ENCODE measurements around the gene KCNG2. TPM values are rescaled to one million over a fixed set of nuclear protein-coding genes. Genes with fewer than 3 reads are reported as not detected.

KCNG2 gene
- total and polyA plus RNA-seq, 2 of the 13 experiments (the other 11 are each of a cell fraction or from before 2014, with no cell fraction given) = not detected

DNA sequence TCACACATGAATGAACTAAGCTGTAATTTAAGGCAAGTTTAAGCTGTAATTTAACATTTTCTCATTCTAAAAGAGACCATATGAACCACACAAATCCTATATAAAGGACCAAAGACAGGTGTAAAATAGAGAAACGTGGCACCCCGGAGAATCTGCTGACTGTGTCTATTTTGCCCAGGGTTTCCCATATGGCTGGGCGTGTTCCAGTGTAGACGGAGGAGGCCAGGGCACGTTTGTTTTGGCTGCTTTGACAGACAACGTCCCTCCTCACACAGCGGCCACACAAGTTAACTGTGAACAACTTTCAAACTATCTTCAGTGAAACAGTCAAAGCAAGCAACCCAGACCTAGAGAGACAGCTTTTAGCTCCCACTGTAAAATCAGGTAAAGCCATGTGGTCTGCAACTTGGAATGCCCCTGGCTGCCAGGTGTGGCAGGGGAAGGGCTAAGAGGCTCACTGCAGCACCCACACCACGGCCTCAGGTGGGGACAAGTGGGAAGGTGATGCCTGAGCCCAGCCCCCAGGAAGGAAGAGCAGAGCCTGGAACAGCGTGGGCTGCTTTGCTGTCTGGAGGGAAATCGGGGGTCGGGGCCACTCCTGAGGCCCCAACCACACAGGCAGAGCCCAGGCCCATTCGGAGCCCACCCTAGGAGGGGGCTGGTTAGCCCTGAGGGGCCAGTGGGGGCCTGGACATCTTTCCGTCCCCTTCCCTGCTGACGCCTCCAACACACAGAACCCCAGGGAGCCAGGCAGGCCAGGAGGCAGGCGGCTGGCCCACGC, 113.0 kb downstream of the KCNG2 start:
- CTCF ChIA-PET (ENCODE audit: low intra/inter-chr PET ratio, low total read pairs) = no interaction called here
- 97% methylated on average over 7 of the region's 16 CpGs for WGBS (ENCODE audit: low lambda C conversion rate)

DNA sequence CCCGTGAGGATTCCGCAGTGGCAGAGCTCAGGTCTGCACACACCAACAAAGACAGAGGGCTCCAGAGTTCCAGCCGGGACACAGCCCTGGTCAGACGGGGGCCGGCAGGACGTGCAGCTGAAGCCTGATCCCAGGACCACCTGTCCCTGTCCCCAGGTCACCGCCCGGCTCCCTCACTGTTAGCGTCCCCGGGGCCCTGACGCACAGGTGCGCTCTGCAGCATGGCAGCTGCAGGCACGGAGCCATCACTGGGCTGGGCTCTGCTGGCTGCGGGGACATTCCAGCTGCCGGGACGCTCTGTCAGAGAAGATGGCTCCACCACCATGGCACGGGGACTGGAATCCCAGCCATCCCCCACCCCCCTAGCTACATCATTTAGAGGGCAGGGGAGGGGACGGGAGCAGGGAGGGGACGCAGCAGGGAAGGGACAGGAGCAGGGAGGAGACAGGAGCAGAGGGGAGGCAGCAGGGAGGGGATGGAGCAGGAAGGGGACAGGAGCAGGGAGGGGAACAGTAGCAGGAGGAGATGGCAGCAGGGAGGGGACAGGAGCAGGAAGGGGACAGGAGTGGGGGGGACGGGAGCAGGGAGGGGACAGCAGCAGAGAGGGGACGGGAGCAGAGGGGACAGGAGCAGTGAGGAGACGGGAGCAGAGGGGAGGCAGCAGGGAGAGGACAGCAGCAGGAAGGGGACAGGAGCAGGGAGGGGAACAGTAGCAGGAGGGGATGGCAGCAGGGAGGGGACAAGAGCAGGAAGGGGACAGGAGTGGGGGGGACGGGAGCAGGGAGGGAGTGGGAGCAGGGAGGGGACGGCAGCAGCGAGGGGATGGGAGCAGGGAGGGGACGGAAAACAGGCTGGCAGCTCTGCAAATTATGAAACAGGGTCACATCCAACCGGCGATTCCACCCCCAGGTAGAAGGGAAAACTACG, 113.9 kb downstream of the KCNG2 start:
- in situ Hi-C loops (cut with HindIII; ENCODE audit: extremely low pct_ligation_motif_present, low pct_unique_long_range_greater_than_20kb) = no loop called here
- no peak for TF ChIP-seq YEATS4 (CRISPR knock-in tag; IDR thresholded peaks at IDR 0.05; ENCODE audit: borderline replicate concordance)
- no peak for TF ChIP-seq ZNF7 (CRISPR knock-in tag; IDR thresholded peaks at IDR 0.05)
- no peak for TF ChIP-seq ZMYM4 (CRISPR knock-in tag; IDR thresholded peaks at IDR 0.05)
- no peak for TF ChIP-seq ZNF598 (CRISPR knock-in tag; IDR thresholded peaks at IDR 0.05; ENCODE audit: borderline replicate concordance)
- TF ChIP-seq, protein P1, sequence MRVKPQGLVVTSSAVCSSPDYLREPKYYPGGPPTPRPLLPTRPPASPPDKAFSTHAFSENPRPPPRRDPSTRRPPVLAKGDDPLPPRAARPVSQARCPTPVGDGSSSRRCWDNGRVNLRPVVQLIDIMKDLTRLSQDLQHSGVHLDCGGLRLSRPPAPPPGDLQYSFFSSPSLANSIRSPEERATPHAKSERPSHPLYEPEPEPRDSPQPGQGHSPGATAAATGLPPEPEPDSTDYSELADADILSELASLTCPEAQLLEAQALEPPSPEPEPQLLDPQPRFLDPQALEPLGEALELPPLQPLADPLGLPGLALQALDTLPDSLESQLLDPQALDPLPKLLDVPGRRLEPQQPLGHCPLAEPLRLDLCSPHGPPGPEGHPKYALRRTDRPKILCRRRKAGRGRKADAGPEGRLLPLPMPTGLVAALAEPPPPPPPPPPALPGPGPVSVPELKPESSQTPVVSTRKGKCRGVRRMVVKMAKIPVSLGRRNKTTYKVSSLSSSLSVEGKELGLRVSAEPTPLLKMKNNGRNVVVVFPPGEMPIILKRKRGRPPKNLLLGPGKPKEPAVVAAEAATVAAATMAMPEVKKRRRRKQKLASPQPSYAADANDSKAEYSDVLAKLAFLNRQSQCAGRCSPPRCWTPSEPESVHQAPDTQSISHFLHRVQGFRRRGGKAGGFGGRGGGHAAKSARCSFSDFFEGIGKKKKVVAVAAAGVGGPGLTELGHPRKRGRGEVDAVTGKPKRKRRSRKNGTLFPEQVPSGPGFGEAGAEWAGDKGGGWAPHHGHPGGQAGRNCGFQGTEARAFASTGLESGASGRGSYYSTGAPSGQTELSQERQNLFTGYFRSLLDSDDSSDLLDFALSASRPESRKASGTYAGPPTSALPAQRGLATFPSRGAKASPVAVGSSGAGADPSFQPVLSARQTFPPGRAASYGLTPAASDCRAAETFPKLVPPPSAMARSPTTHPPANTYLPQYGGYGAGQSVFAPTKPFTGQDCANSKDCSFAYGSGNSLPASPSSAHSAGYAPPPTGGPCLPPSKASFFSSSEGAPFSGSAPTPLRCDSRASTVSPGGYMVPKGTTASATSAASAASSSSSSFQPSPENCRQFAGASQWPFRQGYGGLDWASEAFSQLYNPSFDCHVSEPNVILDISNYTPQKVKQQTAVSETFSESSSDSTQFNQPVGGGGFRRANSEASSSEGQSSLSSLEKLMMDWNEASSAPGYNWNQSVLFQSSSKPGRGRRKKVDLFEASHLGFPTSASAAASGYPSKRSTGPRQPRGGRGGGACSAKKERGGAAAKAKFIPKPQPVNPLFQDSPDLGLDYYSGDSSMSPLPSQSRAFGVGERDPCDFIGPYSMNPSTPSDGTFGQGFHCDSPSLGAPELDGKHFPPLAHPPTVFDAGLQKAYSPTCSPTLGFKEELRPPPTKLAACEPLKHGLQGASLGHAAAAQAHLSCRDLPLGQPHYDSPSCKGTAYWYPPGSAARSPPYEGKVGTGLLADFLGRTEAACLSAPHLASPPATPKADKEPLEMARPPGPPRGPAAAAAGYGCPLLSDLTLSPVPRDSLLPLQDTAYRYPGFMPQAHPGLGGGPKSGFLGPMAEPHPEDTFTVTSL (CRISPR knock-in tag; IDR thresholded peaks at IDR 0.05; ENCODE audit: borderline replicate concordance) = no peak
- TF ChIP-seq, protein P2, sequence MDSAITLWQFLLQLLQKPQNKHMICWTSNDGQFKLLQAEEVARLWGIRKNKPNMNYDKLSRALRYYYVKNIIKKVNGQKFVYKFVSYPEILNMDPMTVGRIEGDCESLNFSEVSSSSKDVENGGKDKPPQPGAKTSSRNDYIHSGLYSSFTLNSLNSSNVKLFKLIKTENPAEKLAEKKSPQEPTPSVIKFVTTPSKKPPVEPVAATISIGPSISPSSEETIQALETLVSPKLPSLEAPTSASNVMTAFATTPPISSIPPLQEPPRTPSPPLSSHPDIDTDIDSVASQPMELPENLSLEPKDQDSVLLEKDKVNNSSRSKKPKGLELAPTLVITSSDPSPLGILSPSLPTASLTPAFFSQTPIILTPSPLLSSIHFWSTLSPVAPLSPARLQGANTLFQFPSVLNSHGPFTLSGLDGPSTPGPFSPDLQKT (CRISPR knock-in tag; IDR thresholded peaks at IDR 0.05; ENCODE audit: borderline replicate concordance) = no peak

More for the DNA sequence above, 113.0 kb downstream of the KCNG2 start:
- in situ Hi-C loops (cut with HindIII; ENCODE audit: extremely low pct_ligation_motif_present, low pct_unique_long_range_greater_than_20kb) (no loop called here), intact Hi-C loops (cut with micrococcal nuclease; ENCODE audit: unreplicated experiment) (no loop called here)
- POLR2A ChIA-PET = no interaction called here
- TF ChIP-seq ZFP62 (CRISPR knock-in tag; IDR thresholded peaks at IDR 0.05) = no peak
- peak; percentile 82 to 91 for TF ChIP-seq MAFK (conservative IDR thresholded peaks at IDR 0.05 in 1 of 2, IDR thresholded peaks at IDR 0.05 in 1 of 2; ENCODE audit: low read length in 2 of 2)
- peak; percentile 85 for TF ChIP-seq MAFF (IDR thresholded peaks at IDR 0.05; ENCODE audit: low read depth, low read length)
- Histone ChIP-seq H3K9ac (ENCODE audit: insufficient read depth, low read depth, low read length) (no peak overlapping the region), H3K79me2 (ENCODE audit: insufficient read depth, low read length) (no peaks in the 10 kb centered on the region), H3K27ac (ENCODE audit: extremely low read length, insufficient read depth, low read length) (no peak overlapping the region), H3K4me1 (ENCODE audit: insufficient read depth, low read length) (no peaks in the 10 kb centered on the region), H3K27me3 (ENCODE audit: control insufficient read depth in 1 of 2, insufficient read depth in 2 of 2, low read length in 2 of 2) (no peaks in the 10 kb centered on the region), H3K4me3 (replicated peaks in 1 of 3; ENCODE audit: insufficient read depth in 1 of 3, low read depth in 2 of 3, low read length in 3 of 3) (no peak overlapping the region), H4K20me1 (ENCODE audit: insufficient read depth, low read length) (peaks cover 20% of the 10 kb centered on the region; the same call in 1 of the 2 replicates), H3K36me3 (replicated peaks in 1 of 2; ENCODE audit: control insufficient read depth in 1 of 2, insufficient read depth in 2 of 2, low read length in 2 of 2) (peaks cover 6 to 30% of the 10 kb centered on the region in 2 experiments; a peak in 4 of 5 replicates), H3K9me3 (ENCODE audit: low read length) (no peaks in the 10 kb centered on the region), H3K4me2 (ENCODE audit: low read depth, low read length) (no peak overlapping the region), H2AFZ (ENCODE audit: low read length) (no peak overlapping the region)
- DNase-seq (ENCODE audit: low spot score) = no peak
- no TSS peak for BruUV-seq (replicated peaks)
- no peak for ATAC-seq
- FAIRE-seq = no peak

More for the DNA sequence above, 113.9 kb downstream of the KCNG2 start:
- Histone ChIP-seq H3K36me3 (replicated peaks in 1 of 2; ENCODE audit: control insufficient read depth in 1 of 2, insufficient read depth in 2 of 2, low read length in 2 of 2) (peaks cover 9 to 33% of the 10 kb centered on the region in 2 experiments; a peak in 4 of 5 replicates), H3K4me1 (ENCODE audit: insufficient read depth, low read length) (no peaks in the 10 kb centered on the region), H2AFZ (ENCODE audit: low read length) (no peak overlapping the region), H3K4me3 (replicated peaks in 1 of 3; ENCODE audit: insufficient read depth in 1 of 3, low read depth in 2 of 3, low read length in 3 of 3) (no peak overlapping the region), H3K9ac (ENCODE audit: insufficient read depth, low read depth, low read length) (no peak overlapping the region), H3K79me2 (ENCODE audit: insufficient read depth, low read length) (no peaks in the 10 kb centered on the region), H4K20me1 (ENCODE audit: insufficient read depth, low read length) (peaks cover 22% of the 10 kb centered on the region; the same call in 1 of the 2 replicates), H3K9me3 (ENCODE audit: low read length) (no peaks in the 10 kb centered on the region), H3K27ac (ENCODE audit: extremely low read length, insufficient read depth, low read length) (no peak overlapping the region), H3K4me2 (ENCODE audit: low read depth, low read length) (no peak overlapping the region), H3K27me3 (ENCODE audit: control insufficient read depth in 1 of 2, insufficient read depth in 2 of 2, low read length in 2 of 2) (no peaks in the 10 kb centered on the region)
- ChIA-PET CTCF (ENCODE audit: low intra/inter-chr PET ratio, low total read pairs) (no interaction called here), POLR2A (no interaction called here)
- WGBS (ENCODE audit: low lambda C conversion rate) = 98% methylated on average over 20 of the region's 29 CpGs
- BruUV-seq (replicated peaks) = no TSS peak
- no peak for FAIRE-seq
- DNase-seq (ENCODE audit: low spot score) = no peak
- ATAC-seq = no peak
- intact Hi-C loops (cut with micrococcal nuclease; ENCODE audit: unreplicated experiment) = no loop called here

Data from HepG2 (cell line).